Activated CD8-positive, alpha-beta T cell treated with anti-CD3 and anti-CD28 coated beads for 36 hours (primary cell): ENCODE results near the gene ADCY7. TPM values are rescaled to one million over a fixed set of nuclear protein-coding genes. Genes with fewer than 3 reads are reported as not detected.

Experiments used
- ATAC-seq: fragments of 200-7000 bp; cut with Tn5 transposase; one replicate; pipeline ENCODE4 v1.10.0; 2021; ENCODE audit warnings: mild to moderate bottlenecking, moderate library complexity
- CTCF ChIA-PET: fragments of 350-600 bp; sonication (Branson Sonifier 250); formaldehyde crosslinking; loops from one replicate; lab custom pipeline; 2021; ENCODE audit warnings: antibody characterized with exemption; lab: Charles Lee
- POLR2A ChIA-PET: fragments of 350-600 bp; sonication (Branson Sonifier 250); formaldehyde crosslinking; loops from one replicate; lab custom pipeline; 2021; ENCODE audit warnings: antibody characterized with exemption; lab: Charles Lee
- DNase-seq: peaks from one replicate; pipeline ENCODE4 v3.0.0-alpha.2; 2020
- H3K27ac Mint-ChIP-seq: one replicate; pipeline ENCODE4 v1.8.0; 2021; ENCODE audit warnings: mild to moderate bottlenecking, mixed read lengths
- H3K27me3 Mint-ChIP-seq: one replicate; pipeline ENCODE4 v1.8.0; 2021; ENCODE audit warnings: mixed read lengths
- H3K36me3 Mint-ChIP-seq: one replicate; pipeline ENCODE4 v1.8.0; 2021; ENCODE audit warnings: low read depth, mixed read lengths
- H3K4me1 Mint-ChIP-seq: one replicate; pipeline ENCODE4 v1.8.0; 2021; ENCODE audit warnings: low read depth, mixed read lengths
- H3K4me3 Mint-ChIP-seq: one replicate; pipeline ENCODE4 v1.8.0; 2021; ENCODE audit warnings: mild to moderate bottlenecking, moderate library complexity, mixed read lengths
- H3K9me3 Mint-ChIP-seq: one replicate; pipeline ENCODE4 v1.8.0; 2021; ENCODE audit warnings: mixed read lengths
- CTCF ChIP-seq: fragments of 200-600 bp; IDR thresholded peaks from one replicate; pipeline ENCODE4 v1.8.0; 2022; ENCODE audit warnings: antibody characterized with exemption, mild to moderate bottlenecking
- intact Hi-C: fragments of 100-400 bp; cut with micrococcal nuclease; formaldehyde crosslinking; loops from one replicate; pipeline ENCODE4 v1.10.0; 2022
- total RNA-seq, 2 experiments: library from RNA; stranded (reverse); gene quantifications; one replicate each; pipeline ENCODE4 v1.2.3, GENCODE V29; 2021

ADCY7 gene
- total RNA-seq, 2 experiments from 2014 or later = 89.9 to 92.1 TPM

- Mint-ChIP-seq H3K4me3 (no peak overlapping the region), H3K36me3 (peaks cover 35% of the 10 kb centered on the region), H3K9me3 (peaks cover 2% of the 10 kb centered on the region), H3K27ac (peak overlapping the region; percentile 71), H3K4me1 (peaks cover 62% of the 10 kb centered on the region), H3K27me3 (no peaks in the 10 kb centered on the region)
- POLR2A ChIA-PET = interaction anchor here (1.6 to 19.3 kb wide), 2 partner anchors 11 to 18 kb away, joined by 6 to 215 read pairs; partner anchors contain the start of gene ADCY7
- TF ChIP-seq CTCF = no peak
- CTCF ChIA-PET = interaction anchor here (1.3 to 4.3 kb wide), 6 partner anchors 8 to 74 kb away, joined by 3 to 18 read pairs (median 4); no protein-coding TSS in a partner anchor
- intact Hi-C loops = loop anchor here (10.0 kb wide), 1 partner anchor 71 kb away; no protein-coding TSS in a partner anchor
- DNase-seq (no peak), ATAC-seq (no peak)
Observed at GRCh38 chr16:50285406-50286003, 19.2 kb downstream of the ADCY7 start.

GRCh38 chr16:50286681-50287080 lies 20.3 kb downstream of the ADCY7 start:
- ATAC-seq (no peak), DNase-seq (no peak)
- intact Hi-C loops = loop anchor here (10.0 kb wide), 1 partner anchor 72 kb away; no protein-coding TSS in a partner anchor
- Mint-ChIP-seq H3K4me3 (no peak overlapping the region), H3K27me3 (no peaks in the 10 kb centered on the region), H3K4me1 (peaks cover 51% of the 10 kb centered on the region), H3K9me3 (peaks cover 2% of the 10 kb centered on the region), H3K27ac (peak overlapping the region; percentile 9), H3K36me3 (peaks cover 34% of the 10 kb centered on the region)
- ChIA-PET CTCF (interaction anchor here (1.2 to 1.5 kb wide), 5 partner anchors 9 to 68 kb away, joined by 3 to 4 read pairs (median 3); no protein-coding TSS in a partner anchor), POLR2A (interaction anchor here (19.3 kb wide), 1 partner anchor 19 kb away, joined by 215 read pairs; the partner anchor contains the start of gene ADCY7)
- no peak for TF ChIP-seq CTCF

- no peak for TF ChIP-seq CTCF
- H3K4me1 Mint-ChIP-seq = peaks cover 39% of the 10 kb centered on the region
- H3K27me3 Mint-ChIP-seq = no peaks in the 10 kb centered on the region
- ATAC-seq (no peak), DNase-seq (no peak)
- POLR2A ChIA-PET = interaction anchor here (19.3 kb wide), 1 partner anchor 20 kb away, joined by 215 read pairs; the partner anchor contains the start of gene ADCY7
- CTCF ChIA-PET = no interaction called here
- peaks cover 2% of the 10 kb centered on the region for H3K9me3 Mint-ChIP-seq
- intact Hi-C loops = loop anchor here (10.0 kb wide), 1 partner anchor 73 kb away; no protein-coding TSS in a partner anchor
- peaks cover 34% of the 10 kb centered on the region for H3K36me3 Mint-ChIP-seq
- no peak overlapping the region for H3K27ac Mint-ChIP-seq
- no peak overlapping the region for H3K4me3 Mint-ChIP-seq
Observed at GRCh38 chr16:50288026-50288425, 21.7 kb downstream of the ADCY7 start.

- no peak for TF ChIP-seq CTCF
- CTCF ChIA-PET = no interaction called here
- Mint-ChIP-seq H3K4me3 (no peak overlapping the region), H3K36me3 (peaks cover 37% of the 10 kb centered on the region), H3K4me1 (peaks cover 30% of the 10 kb centered on the region), H3K27ac (peak overlapping the region; percentile 77), H3K9me3 (peaks cover 2% of the 10 kb centered on the region), H3K27me3 (no peaks in the 10 kb centered on the region)
- intact Hi-C loops = loop anchor here (10.0 kb wide), 1 partner anchor 74 kb away; no protein-coding TSS in a partner anchor
- POLR2A ChIA-PET = interaction anchor here (19.3 kb wide), 1 partner anchor 21 kb away, joined by 215 read pairs; the partner anchor contains the start of gene ADCY7
- ATAC-seq = no peak
- DNase-seq = no peak
Observed at GRCh38 chr16:50288920-50289319, 22.6 kb downstream of the ADCY7 start.
